ENCODE results near the gene SMPD3.

The SMPD3 gene

GRCh38 chr16:68328860-68329390 lies 119.4 kb downstream of the SMPD3 start:
- DNase-seq (ENCODE audit: low spot score), result no peak

DNA sequence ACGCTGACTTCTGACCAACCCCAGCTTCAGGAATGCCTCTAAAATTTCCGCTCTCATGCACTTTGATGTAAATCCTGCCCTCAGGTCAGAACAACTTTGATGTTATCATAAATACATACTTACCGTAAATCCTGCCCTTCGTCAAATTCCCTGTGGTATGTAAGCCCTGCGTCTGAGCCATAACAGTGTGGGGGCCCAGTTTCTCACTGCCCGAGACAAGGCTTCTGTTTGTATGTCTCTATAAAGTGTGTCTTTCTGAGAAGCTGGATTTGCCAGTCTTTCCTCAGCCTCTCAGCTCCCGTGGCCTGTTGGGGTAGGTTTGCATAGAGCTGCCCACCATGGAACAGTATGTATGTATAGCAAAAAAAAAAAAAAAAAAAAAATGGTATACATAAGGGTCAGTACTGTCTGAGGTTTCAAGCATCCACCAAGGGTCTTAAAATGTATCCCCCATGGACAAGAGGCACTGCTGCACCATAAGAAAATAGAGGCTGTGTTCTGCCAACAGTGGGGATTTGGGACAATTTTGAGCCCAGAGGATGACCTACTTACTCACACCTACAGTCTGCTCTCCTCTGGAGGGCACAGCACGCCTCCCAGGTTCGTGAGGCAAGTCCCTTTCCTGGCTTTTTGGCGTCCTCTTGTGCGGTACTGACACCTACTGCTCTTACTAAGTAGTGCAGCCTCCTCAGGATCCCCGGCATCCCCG lies 120.0 kb downstream of the SMPD3 start:
- DNase-seq (ENCODE audit: low spot score), result peak; percentile 84

DNA sequence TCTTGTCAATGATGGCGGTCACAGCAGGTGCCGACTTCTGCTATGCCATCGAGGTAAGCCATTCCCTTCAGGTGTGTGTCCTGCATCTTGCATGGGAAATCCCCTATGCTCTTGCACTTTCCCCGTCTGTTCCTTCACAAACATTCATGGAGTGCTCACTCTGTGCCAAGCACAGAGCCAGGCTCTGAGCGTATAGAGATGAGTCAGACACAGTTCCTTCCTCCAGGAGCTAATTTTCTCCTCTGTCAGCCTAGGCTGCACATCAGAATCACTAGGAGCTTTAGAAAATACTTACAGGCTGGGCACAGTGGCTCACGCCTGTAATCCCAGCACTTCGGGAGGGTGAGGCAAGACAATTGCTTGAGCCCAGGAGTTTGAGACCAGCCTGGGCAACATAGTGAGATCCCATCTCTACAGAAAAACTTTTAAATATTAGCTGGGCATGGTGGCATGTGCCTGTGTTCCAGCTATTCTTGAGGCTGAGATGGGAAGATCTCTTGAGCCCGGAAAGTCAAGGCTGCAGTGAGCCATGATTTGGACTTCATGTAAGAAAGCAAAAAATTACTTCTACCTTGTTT lies 123.4 kb downstream of the SMPD3 start:
- no peak for DNase-seq (ENCODE audit: low spot score)

DNA sequence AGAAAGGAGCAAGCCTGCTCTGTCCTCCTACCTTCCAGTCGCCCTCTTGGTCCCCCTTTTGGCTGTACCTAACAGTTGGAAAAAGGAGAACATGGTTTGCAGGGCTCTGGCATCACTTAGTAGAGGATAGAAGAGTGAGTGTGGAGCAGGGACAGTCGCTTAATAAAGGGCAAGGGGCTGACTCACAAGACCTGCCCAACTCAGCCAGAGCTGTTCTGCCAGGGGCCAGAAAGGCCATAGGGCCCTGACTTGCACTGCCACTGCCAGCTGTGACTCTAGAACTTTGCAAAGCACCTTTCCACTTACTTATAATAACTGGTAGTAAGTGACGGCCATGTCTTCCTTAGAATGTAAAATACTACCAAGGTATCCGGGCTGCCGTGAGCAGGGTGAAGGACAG lies 124.0 kb downstream of the SMPD3 start:
- DNase-seq (ENCODE audit: low spot score), result no peak

DNA sequence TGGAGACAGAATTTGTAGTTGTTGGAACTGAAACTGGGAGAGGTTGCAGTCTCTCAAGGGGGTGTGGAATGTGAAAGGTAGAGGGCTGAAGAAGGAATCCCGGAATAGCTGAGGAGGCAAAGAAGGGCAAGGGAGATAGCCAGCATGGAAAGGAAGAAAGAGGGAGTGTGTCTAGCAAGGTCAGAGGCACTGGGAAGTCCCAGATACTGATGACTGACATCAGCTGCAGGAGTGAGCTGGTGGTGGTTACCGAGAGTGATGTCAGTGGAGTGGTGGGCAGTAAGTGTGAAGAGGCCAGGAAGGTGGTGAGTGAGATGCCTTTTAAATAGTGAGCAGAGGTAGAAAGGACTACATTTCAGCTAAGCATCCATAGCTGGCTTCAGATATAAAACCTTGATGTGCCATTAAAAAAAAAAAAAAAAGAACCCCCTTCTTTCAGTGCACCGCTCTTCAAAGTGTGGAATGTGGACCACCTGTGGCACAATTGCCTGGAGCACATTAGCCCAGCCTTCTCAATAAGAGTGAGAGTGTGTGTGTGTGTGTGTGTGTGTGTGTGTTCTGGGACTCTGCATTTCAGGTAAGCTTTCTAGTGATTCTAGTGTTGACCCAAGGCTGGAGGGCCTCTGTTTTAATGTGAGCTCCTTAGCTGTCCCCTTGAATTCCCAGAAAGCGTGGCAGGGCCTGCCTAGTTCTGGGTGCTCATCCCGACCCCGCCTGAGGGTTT lies 129.0 kb downstream of the SMPD3 start:
- no peak for DNase-seq (ENCODE audit: low spot score)

- DNase-seq (ENCODE audit: low spot score), result no peak
These were observed 135.2 kb downstream of the SMPD3 start for GRCh38 chr16:68313116-68313515.

DNA sequence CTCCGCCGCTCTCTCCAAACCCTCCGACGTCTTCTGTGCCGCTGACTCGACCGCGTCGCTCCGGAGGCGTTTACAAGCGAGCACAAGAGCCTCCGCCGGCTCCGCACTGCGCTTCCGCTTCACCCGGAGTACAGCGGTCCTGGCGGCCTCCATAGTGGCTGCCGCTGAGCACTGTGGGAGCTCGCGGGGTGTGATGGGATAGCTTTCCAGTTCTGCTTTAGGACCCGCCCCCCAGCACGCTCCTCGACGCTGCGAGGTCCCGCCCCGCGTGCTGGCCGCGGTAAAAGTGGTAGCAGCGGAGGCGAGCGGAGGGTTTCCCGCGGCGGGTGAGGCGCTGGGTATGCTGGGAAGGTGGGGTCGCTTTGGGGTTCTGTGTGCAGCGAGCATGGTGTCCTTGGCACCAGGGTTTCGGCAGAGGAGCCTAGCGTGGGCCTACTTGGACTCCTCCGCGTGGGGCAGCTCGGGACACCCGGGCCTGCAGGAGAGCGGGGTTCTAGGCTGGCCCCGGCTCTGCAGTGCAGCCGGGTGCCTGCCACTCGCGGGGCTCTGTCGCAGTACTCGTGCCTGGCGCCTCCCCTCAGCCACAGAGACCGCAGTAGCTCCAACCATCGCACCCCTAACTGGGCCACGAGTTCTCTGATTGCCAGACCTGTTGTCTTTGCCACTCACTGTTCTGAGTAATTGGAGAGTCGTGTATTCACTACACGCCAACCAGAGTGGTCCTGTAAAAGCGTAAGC lies 137.4 kb downstream of the SMPD3 start, which contains the start of the genes PRMT7 and SLC7A6OS:
TSS of gene PRMT7 (plus strand) at position 246 of the 738 bp plus-strand sequence. CDS start 4,961 bp downstream, outside the sequence.
TSS of gene SLC7A6OS (minus strand) at position 173 of the 738 bp plus-strand sequence. CDS start at position 153, 20 bp downstream.
- peak; percentile 97 for DNase-seq (ENCODE audit: low spot score)

DNA sequence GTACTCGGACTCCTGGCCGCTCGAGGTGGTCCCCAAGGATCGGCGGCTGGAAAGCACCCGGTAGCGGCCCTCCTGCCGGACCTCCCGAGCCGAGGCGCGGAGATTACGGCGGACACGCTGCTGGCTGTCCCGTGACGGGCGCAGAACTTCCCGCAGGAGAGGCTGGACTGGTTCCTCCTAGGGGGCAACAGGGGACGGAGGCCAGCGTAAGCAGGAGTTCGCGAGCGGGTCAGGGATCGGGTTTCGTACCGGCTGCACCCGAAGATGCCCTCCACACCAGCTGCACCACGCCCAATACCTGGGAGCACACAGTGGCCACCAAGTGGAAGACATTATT lies 137.9 kb downstream of the SMPD3 start:
- peak; percentile 50 for DNase-seq (ENCODE audit: low spot score)

DNA sequence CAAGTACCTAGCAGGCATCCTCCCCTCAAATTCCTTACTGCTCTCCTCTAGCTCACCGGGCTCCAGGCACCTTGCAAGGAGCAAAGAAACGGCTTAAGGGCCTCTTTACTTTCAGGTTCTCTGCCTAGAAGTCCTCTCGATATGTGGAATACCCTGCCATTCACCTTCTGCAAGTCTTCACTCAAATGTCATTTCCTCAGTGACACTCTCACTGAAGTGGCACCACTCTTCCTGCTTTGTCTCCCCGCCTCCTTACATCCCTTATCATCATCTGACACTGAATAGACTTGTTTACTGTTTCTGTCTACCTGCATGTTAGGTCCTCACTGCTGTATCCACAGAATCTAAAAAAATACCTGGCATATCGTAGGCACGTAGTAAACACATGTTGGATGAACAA lies 138.5 kb downstream of the SMPD3 start:
- DNase-seq (ENCODE audit: low spot score), result no peak

All from hepatic stellate cell (primary cell).